NCI-H345 (cell line): ENCODE results near the gene VSNL1.
A peak's percentile ranks its signal among the peaks of the same experiment; 100 is the strongest.

Experiments used
- DNase-seq: peaks from one replicate; lab custom pipeline; 2025; lab: John Stamatoyannopoulos, UW

The VSNL1 gene

DNA sequence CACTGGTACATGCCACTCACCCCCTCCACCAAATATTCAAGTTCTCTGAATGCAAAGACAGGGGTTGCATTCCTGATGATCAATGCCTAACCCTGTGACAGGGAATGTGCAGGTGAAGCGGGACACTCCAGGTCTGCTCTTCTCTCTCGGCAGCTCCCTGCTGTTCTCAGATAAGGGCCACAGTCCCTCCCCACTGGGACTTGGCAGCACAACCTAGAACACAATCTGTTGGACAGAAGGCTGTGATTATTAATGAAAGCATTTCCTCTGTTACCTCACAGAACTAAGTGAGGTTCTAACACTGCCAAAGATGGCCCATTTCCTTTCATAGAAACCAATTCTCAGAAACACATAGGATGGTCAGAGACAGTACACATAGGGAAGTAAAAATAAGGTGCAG lies 42.7 kb downstream of the VSNL1 start:
- DNase-seq, result peak; percentile 56

DNA sequence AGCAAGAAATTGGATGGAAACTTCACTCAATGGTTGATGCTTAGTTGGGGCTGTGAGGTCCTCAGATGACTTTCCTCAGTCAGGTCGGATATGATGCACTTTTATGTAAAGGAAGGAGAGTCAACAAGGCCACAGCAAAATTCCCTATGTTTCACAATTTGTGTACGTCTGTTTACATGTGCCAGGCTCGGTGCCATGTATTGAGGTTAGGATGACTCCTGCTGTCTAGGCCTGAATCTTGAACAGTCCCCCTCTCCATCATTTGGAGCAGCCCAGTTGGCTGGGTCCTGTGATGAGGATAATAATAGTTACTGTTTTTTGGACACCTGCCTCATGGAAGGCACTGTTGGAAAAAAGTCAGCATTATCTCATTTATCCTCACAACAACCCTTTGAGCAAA lies 43.1 kb downstream of the VSNL1 start:
- no peak for DNase-seq

DNA sequence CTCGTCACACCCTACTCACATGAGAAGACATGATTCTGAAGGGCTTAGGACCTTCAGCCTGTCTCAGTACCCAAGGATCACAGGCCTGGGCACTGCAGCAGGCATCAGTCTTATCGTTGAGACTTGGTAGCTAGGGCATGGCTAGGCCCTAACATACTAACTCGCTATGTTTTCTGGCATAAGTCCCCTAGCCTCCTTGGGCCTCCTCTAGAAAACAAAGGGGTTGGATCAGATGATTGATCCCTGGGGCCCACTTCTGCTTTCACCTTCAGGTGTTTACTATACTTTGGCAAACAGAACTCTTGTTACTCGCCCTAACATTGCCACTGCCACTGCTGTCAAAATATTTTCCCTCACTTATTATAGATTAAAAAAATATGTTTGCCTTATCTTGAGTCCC lies 44.2 kb downstream of the VSNL1 start:
- DNase-seq, result peak; percentile 72

- DNase-seq, result no peak
These were observed 47.0 kb downstream of the VSNL1 start for GRCh38 chr2:17587469-17587868.

DNA sequence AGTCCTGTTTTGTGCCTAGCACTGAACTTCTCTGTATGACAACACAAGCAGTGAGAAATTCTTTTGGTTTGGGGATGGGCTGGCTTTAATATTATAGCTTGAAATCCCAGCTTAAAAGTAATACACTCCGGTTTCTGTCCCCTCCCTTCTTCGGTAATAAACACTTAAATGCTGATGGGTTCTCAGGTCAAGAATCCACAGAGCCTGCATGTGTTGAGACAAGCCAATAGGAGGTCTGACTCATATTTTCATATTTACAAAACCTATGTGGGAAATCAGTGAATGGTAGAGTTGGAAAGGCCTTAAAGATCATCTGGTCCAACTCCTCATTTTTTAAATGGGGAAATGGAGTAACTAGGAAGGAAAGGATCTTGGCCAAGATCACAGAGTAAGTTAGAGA lies 47.5 kb downstream of the VSNL1 start:
- DNase-seq, result no peak

- no peak for DNase-seq
These were observed 49.0 kb downstream of the VSNL1 start for GRCh38 chr2:17589406-17590035.

DNA sequence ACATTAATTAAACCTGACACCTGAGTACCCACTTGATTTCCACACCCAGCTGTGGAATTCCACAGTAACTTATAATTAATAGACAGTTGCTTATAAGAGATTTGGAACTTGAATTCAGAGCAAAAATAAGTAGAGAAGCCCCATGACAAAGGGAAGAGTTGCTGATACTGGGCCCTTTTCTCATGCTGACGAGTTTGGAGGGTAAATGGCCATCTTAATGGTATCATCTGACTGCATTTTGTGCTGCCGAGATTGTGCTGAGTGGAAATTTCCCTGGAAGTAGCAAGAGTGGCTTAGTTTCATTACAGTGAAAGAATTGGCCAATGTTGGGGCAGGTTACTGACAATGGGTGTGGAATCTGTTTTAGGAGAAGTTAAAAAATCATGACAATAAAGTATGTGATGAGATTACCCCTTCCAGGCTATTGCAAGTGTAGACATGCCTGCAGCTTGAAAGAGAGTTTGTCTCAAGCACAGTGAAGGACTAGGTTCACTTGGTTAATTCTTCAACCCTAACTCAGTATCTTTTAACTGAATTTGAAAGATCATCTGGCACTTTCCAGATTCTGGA lies 49.9 kb downstream of the VSNL1 start:
- no peak for DNase-seq

DNA sequence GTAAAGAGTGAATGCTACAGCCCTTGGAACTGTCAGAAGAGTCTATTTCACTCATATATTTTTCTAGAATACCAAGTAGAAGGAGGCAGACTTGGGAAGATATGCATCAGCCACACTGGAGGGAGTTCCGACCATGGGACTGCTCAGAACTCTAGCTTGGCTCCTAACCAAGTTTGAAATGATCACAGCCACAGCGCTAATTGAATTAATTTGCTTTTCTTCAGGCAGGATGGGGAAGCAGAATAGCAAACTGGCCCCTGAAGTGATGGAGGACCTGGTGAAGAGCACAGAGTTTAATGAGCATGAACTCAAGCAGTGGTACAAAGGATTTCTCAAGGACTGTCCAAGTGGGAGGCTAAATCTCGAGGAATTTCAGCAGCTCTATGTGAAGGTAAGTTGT lies 51.4 kb downstream of the VSNL1 start:
- DNase-seq, result no peak

DNA sequence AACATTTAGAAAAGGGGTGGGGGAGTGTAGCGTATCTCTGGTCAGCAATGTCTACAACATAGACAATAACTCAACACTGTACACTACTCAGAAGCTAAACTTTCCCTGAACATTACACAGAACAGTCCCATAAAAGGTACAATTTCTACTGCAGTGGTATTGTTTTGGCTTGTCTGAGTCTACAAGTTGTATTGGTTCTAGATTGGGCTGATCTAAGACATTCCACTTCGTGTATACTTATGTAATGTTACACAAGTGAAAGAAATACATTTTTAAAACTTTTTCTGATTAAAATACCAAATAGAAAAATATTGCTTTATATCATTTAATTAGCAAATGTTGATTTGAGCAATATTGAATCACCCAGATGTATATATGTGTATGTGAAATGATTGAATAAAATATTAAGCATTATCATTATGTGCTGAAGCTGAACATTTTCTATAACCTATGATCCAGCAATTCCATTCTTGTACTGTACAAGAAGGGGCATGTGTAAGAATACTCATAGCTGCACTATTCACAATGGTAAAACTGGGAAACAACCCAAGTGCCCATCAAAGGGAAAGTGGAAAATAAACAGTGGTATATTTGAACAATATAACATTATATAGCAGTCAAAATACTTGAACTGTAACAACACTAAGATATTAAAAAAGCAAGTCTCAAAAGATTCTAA lies 52.4 kb downstream of the VSNL1 start:
- no peak for DNase-seq

GRCh38 chr2:17593445-17593840 lies 52.9 kb downstream of the VSNL1 start:
- DNase-seq, result no peak

DNA sequence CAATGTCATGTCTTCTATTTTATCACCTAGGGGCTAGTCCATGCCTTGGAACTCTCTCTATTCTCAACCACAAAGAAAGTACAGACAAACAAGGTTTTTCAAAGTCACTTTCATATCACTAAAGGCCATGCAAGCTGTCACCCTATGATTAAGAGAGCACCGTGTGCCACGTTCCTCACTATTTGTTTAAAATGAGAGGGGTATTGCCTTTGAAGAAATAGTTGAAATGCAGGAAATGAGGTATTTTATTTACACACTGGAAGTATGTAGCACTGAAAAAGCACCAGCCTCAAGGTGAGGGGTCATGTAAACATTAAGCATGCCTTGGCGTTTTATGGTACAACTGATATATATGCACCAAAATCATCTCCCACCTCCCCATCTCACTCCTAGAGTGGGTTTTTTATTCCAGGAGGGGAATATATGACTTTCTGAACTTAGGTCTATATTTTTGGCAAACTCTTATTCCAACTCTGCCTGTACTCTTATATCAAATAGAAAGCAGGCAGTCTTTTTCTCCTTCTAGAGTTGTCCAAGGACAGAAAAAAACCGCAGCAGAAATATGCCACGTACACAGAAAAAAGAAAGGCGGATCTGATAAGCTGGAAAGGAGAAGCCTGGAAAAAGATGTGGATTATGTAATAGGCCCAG lies 53.5 kb downstream of the VSNL1 start:
- no peak for DNase-seq

- DNase-seq, result no peak
These were observed 54.3 kb downstream of the VSNL1 start for GRCh38 chr2:17594533-17595401.

GRCh38 chr2:17599617-17600016 lies 59.1 kb downstream of the VSNL1 start:
- DNase-seq, result no peak

DNA sequence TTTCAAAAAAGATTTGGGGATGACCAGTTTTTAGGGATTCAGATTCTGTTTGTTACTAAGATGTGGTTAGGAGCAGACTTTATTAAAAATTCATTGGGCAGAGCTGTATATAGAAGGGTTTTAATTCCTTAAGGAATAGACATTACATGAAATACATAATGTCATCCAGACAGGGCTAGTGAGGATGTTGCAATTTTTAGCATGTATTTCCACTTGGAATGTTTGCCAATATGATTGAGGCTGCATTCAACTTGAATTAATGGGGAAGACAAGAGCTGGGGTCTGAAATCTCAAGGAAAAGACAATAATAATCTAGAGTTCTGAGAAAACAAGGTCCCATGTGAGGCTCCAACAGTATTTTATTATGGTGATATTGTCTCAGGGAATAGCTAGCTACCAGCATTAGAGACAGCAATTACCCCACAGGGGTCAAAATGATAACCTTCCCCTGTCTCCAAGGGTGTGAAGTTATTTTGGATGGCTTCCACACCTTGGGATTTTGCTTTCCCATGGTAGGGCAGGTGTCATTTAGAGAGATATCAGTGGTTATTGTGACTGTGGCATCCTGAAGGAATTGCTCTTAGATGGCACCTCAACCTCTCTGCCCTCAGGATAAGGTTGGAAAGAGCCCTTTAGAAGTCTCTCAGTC lies 60.2 kb downstream of the VSNL1 start:
- DNase-seq, result no peak

GRCh38 chr2:17604050-17604449 lies 63.6 kb downstream of the VSNL1 start:
- DNase-seq, result no peak

GRCh38 chr2:17605696-17606095 lies 65.2 kb downstream of the VSNL1 start:
- no peak for DNase-seq

DNA sequence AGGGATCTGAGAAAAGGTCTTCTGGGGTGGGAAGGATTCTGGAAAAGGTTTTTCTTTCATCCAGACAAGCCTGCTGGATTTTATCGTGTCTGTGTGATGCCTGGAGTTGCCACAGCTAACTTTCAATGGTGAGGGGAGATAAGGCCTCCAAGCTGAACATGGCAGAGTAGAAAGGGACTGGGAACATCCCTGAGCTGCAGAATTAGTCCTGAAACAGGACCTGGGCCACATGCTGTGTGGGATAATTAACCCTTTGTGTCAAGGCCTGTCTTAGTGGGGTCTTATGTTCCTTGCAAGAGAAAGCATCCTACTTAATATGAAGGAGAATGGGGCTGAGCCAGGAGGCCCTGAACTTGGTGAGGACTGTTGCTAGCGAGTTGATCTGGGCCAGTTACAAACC lies 66.4 kb downstream of the VSNL1 start:
- no peak for DNase-seq

- DNase-seq, result no peak
These were observed 66.9 kb downstream of the VSNL1 start for GRCh38 chr2:17607379-17607778.

GRCh38 chr2:17608251-17608650 lies 67.8 kb downstream of the VSNL1 start:
- no peak for DNase-seq

DNA sequence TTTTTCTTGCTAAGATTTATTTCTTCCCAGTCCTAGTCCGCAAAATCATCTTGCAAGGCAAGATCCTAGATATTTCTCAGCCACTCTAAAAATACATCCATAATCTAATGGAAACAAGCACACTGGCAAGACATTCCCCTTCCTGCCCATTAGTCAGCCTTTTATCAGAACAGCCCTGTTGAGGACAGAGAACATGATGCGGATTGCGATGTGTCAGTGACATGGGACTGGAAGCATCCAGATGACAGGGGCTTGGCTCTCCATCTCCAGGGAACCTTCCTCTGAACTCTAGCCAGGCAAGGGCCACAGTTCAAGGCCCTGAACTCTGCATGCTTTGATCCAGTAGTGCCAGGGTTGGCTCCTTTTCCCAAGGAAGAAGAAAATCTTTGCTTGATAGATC lies 70.0 kb downstream of the VSNL1 start:
- DNase-seq, result no peak

DNA sequence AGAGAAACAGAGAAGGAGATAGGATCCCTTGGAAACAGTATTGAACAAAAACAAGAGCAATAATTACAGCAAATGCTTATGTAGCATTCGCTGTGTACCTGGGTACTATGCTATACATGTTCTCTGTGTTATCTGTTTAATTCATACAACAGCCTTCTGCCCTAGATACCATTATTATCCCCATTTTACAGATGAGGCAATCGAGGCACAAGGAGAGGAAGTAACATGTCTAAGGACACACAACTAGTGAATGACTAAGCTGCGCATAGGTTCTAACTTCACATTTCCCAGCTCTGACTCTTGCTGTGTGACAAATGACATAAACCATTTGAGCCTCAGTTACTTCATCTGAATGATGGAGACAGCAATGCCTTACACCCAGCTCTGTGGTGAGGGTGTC lies 70.5 kb downstream of the VSNL1 start:
- no peak for DNase-seq
